ENCODE results near the gene PCSK5. TPM values are rescaled to one million over a fixed set of nuclear protein-coding genes. Genes with fewer than 3 reads are reported as not detected.

Gene PCSK5
- total RNA-seq, 1 experiment from 2014 or later: 7.5 TPM

- Histone ChIP-seq H3K79me2 (ENCODE audit: insufficient read depth, low read length) (no peaks in the 10 kb centered on the region), H3K27ac (ENCODE audit: insufficient read length, low read depth, low read length) (no peak overlapping the region), H4K8ac (replicated peaks; ENCODE audit: insufficient read length, low read depth, low read length) (no peak overlapping the region), H2BK20ac (ENCODE audit: low read depth, low read length, poor library complexity, severe bottlenecking) (no peak overlapping the region), H3K4me1 (ENCODE audit: insufficient read depth, low read length) (no peaks in the 10 kb centered on the region), H2BK5ac (ENCODE audit: insufficient read length, low read length) (no peak overlapping the region), H3K79me1 (ENCODE audit: insufficient read depth, low read depth, low read length, poor library complexity, severe bottlenecking) (no peaks in the 10 kb centered on the region), H4K5ac (ENCODE audit: insufficient read length, low read depth, low read length) (no peak overlapping the region), H3K9me3 (ENCODE audit: control insufficient read depth, low read depth, low read length) (no peaks in the 10 kb centered on the region), H2AK5ac (ENCODE audit: insufficient read length, low read length) (no peak overlapping the region), H3K9ac (ENCODE audit: extremely low read depth, insufficient read length, low read length) (no peak overlapping the region), H3T11ph (ENCODE audit: low read length) (no peak overlapping the region), H3K4ac (ENCODE audit: low read depth, low read length) (no peak overlapping the region), H2BK15ac (ENCODE audit: low read depth, low read length) (no peak overlapping the region), H2AFZ (ENCODE audit: low read length) (no peak overlapping the region), H3K4me2 (ENCODE audit: insufficient read depth, insufficient read length, low read length) (no peak overlapping the region), H2BK120ac (ENCODE audit: low read depth, low read length, poor library complexity, severe bottlenecking) (no peak overlapping the region), H3K23ac (ENCODE audit: insufficient read length, low read depth, low read length) (no peak overlapping the region), H3K27me3 (ENCODE audit: insufficient read depth, low read length) (no peaks in the 10 kb centered on the region), H3K23me2 (ENCODE audit: insufficient read length, low read depth, low read length, poor library complexity, severe bottlenecking) (no peaks in the 10 kb centered on the region), H3K18ac (ENCODE audit: insufficient read length, low read depth, low read length) (no peak overlapping the region), H3K56ac (ENCODE audit: insufficient read length, low read depth, low read length) (no peak overlapping the region), H4K20me1 (ENCODE audit: control insufficient read depth, insufficient read depth, insufficient read length) (no peaks in the 10 kb centered on the region), H4K91ac (ENCODE audit: insufficient read length, low read depth, low read length) (no peak overlapping the region), H2BK12ac (ENCODE audit: insufficient read length, low read depth, low read length) (no peak overlapping the region), H3K14ac (ENCODE audit: insufficient read depth, low read length) (no peak overlapping the region)
- Mint-ChIP-seq H3K9me3 (no peaks in the 10 kb centered on the region), H3K4me3 (no peak overlapping the region), H3K27me3 (ENCODE audit: low read depth) (no peaks in the 10 kb centered on the region), H3K4me1 (peaks cover 10% of the 10 kb centered on the region in 2 experiments), H3K36me3 (ENCODE audit: insufficient read depth in 1 of 3, low read depth in 3 of 3) (peaks cover 4 to 9% (median 5%) of the 10 kb centered on the region in 3 experiments; a peak in 6 of 7 replicates), H3K27ac (no peak overlapping the region)
- TF ChIP-seq CTCF (conservative IDR thresholded peaks at IDR 0.05): no peak
- WGBS (ENCODE audit: extremely low coverage, insufficient read length, low lambda C conversion rate): no CpG with 5 or more reads among the region's 6 CpGs
- no peak for DNase-seq
Measured at GRCh38 chr9:76032038-76032796, 141.7 kb downstream of the PCSK5 start.

All from H9 (cell line).